IPS DF 19.7 (cell line): ENCODE measurements around the gene SNRPD2.
A peak's percentile ranks its signal among the peaks of the same experiment; 100 is the strongest.

Experiments used
- DNase-seq: peaks from one replicate; pipeline ENCODE4 v3.0.0-alpha.2; 2013; ENCODE audit warnings: low read depth, low spot score

SNRPD2 gene

GRCh38 chr19:45657520-45658167 is 34.1 kb downstream of the SNRPD2 start:
- no peak for DNase-seq

GRCh38 chr19:45655073-45655472 is 36.7 kb downstream of the SNRPD2 start:
- no peak for DNase-seq

GRCh38 chr19:45653634-45654033 is 38.1 kb downstream of the SNRPD2 start:
- no peak for DNase-seq

GRCh38 chr19:45650722-45651121 is 41.0 kb downstream of the SNRPD2 start:
- DNase-seq, result no peak

GRCh38 chr19:45646345-45646698 is 45.4 kb downstream of the SNRPD2 start:
- DNase-seq, result no peak

- DNase-seq, result peak; percentile 85
These were observed 46.0 kb downstream of the SNRPD2 start for GRCh38 chr19:45645631-45646344.

GRCh38 chr19:45645068-45645630 is 46.6 kb downstream of the SNRPD2 start:
- no peak for DNase-seq

- DNase-seq, result no peak
These were observed 47.6 kb downstream of the SNRPD2 start for GRCh38 chr19:45643927-45644771.

GRCh38 chr19:45643024-45643926 is 48.5 kb downstream of the SNRPD2 start:
- no peak for DNase-seq

- DNase-seq, result peak; percentile 93
These were observed 50.3 kb downstream of the SNRPD2 start for GRCh38 chr19:45641274-45642105.

- no peak for DNase-seq
These were observed 50.9 kb downstream of the SNRPD2 start for GRCh38 chr19:45640849-45641273.

GRCh38 chr19:45638930-45639729 is 52.6 kb downstream of the SNRPD2 start, which contains the start of gene EML2:
EML2 (minus strand) TSS chr19:45639397; CDS start chr19:45639376, 21 bp downstream.
- no peak for DNase-seq

- no peak for DNase-seq
These were observed 53.7 kb downstream of the SNRPD2 start for GRCh38 chr19:45637890-45638667.
